ENCODE measurements around the gene FXYD7.
"Not testable (repeated sequence)": the region's sequence is repeated elsewhere in the genome, so short reads cannot be mapped to it uniquely, and the experiment has no call there.

FXYD7 gene

GRCh38 chr19:35165200-35166058 lies 22.4 kb downstream of the FXYD7 start:
- DNase-seq (ENCODE audit: low read depth), result no peak

GRCh38 chr19:35166100-35167063 lies 23.3 kb downstream of the FXYD7 start:
- DNase-seq (ENCODE audit: low read depth), result no peak

GRCh38 chr19:35167251-35168119 lies 24.4 kb downstream of the FXYD7 start:
- no peak for DNase-seq (ENCODE audit: low read depth)

GRCh38 chr19:35168196-35168595 lies 25.1 kb downstream of the FXYD7 start:
- DNase-seq (ENCODE audit: low read depth), result no peak

GRCh38 chr19:35169221-35169995 lies 26.4 kb downstream of the FXYD7 start:
- DNase-seq (ENCODE audit: low read depth), result no peak

- DNase-seq (ENCODE audit: low read depth), result no peak
These were observed 27.5 kb downstream of the FXYD7 start for GRCh38 chr19:35170359-35171061.

GRCh38 chr19:35171730-35172129 lies 28.7 kb downstream of the FXYD7 start:
- no peak for DNase-seq (ENCODE audit: low read depth)

GRCh38 chr19:35174226-35174625 lies 31.2 kb downstream of the FXYD7 start:
- no peak for DNase-seq (ENCODE audit: low read depth)

GRCh38 chr19:35176181-35176570 lies 33.1 kb downstream of the FXYD7 start:
- DNase-seq (ENCODE audit: low read depth), result no peak

- DNase-seq (ENCODE audit: low read depth), result no peak
These were observed 34.6 kb downstream of the FXYD7 start for GRCh38 chr19:35177377-35178274.

GRCh38 chr19:35178701-35179100 lies 35.6 kb downstream of the FXYD7 start:
- no peak for DNase-seq (ENCODE audit: low read depth)

GRCh38 chr19:35179830-35180229 lies 36.8 kb downstream of the FXYD7 start:
- DNase-seq (ENCODE audit: low read depth), result no peak

- no peak for DNase-seq (ENCODE audit: low read depth)
These were observed 38.3 kb downstream of the FXYD7 start for GRCh38 chr19:35181387-35181786.

- DNase-seq (ENCODE audit: low read depth), result no peak
These were observed 41.2 kb downstream of the FXYD7 start for GRCh38 chr19:35184267-35184666.

GRCh38 chr19:35184884-35185283 lies 41.8 kb downstream of the FXYD7 start:
- no peak for DNase-seq (ENCODE audit: low read depth)

- no peak for DNase-seq (ENCODE audit: low read depth)
These were observed 51.2 kb downstream of the FXYD7 start for GRCh38 chr19:35194012-35194984.

- no peak for DNase-seq (ENCODE audit: low read depth)
These were observed 52.8 kb downstream of the FXYD7 start for GRCh38 chr19:35195830-35196229.

- not testable (repeated sequence) for DNase-seq (ENCODE audit: low read depth)
These were observed 53.8 kb downstream of the FXYD7 start for GRCh38 chr19:35196861-35197260.
